NB4 (cell line): ENCODE data around the gene PDHA2.

ENCODE experiments used
- CTCF ChIP-seq: IDR thresholded peaks from one replicate; pipeline ENCODE4 v1.5.1; 2012; ENCODE audit warnings: low read depth, low read length
- MAX ChIP-seq: IDR thresholded peaks from 2 replicates; pipeline ENCODE4 v1.6.1; 2011; ENCODE audit warnings: low read depth, low read length
- POLR2A ChIP-seq: IDR thresholded peaks from 2 replicates; pipeline ENCODE4 v1.6.1; 2011; ENCODE audit warnings: mild to moderate bottlenecking; ENCODE audit not compliant: insufficient read length; ENCODE audit errors: extremely low read depth

GRCh38 chr4:95831166-95831565 lies 8.7 kb upstream of the PDHA2 start:
- TF ChIP-seq POLR2A (no peak), CTCF (no peak), MAX (no peak)
